ENCODE results near the gene ARTN.
A peak's percentile ranks its signal among the peaks of the same experiment; 100 is the strongest.

ARTN gene

GRCh38 chr1:43924516-43924915, 9.1 kb upstream of the ARTN start:
- DNase-seq (ENCODE audit: low spot score) = no peak

- no peak for DNase-seq (ENCODE audit: low spot score)
These were observed 7.8 kb upstream of the ARTN start for GRCh38 chr1:43925846-43926245.

GRCh38 chr1:43930168-43930948, 3.2 kb upstream of the ARTN start:
- no peak for DNase-seq (ENCODE audit: low spot score)

- no peak for DNase-seq (ENCODE audit: low spot score)
These were observed 2.7 kb upstream of the ARTN start for GRCh38 chr1:43930949-43931275.

- no peak for DNase-seq (ENCODE audit: low spot score)
These were observed 1.6 kb upstream of the ARTN start for GRCh38 chr1:43931711-43932660.

GRCh38 chr1:43932786-43933385, 715 bp upstream of the ARTN start:
- no peak for DNase-seq (ENCODE audit: low spot score)

GRCh38 chr1:43934101-43934985, 742 bp downstream of the ARTN start:
- no peak for DNase-seq (ENCODE audit: low spot score)

GRCh38 chr1:43934986-43935324, 1.4 kb downstream of the ARTN start:
- DNase-seq (ENCODE audit: low spot score) = no peak

GRCh38 chr1:43935711-43936427, 2.3 kb downstream of the ARTN start:
- no peak for DNase-seq (ENCODE audit: low spot score)

GRCh38 chr1:43936431-43937151, 3.0 kb downstream of the ARTN start:
- DNase-seq (ENCODE audit: low spot score) = no peak

GRCh38 chr1:43937179-43937865, 3.7 kb downstream of the ARTN start:
- DNase-seq (ENCODE audit: low spot score) = no peak

- DNase-seq (ENCODE audit: low spot score) = no peak
These were observed 4.8 kb downstream of the ARTN start for GRCh38 chr1:43938383-43938782.

- DNase-seq (ENCODE audit: low spot score) = no peak
These were observed 5.4 kb downstream of the ARTN start for GRCh38 chr1:43938892-43939587.

- no peak for DNase-seq (ENCODE audit: low spot score)
These were observed 8.8 kb downstream of the ARTN start for GRCh38 chr1:43942411-43942810.

- DNase-seq (ENCODE audit: low spot score) = no peak
These were observed 11.3 kb downstream of the ARTN start for GRCh38 chr1:43944860-43945259.

GRCh38 chr1:43945674-43946235, 12.2 kb downstream of the ARTN start:
- no peak for DNase-seq (ENCODE audit: low spot score)

- DNase-seq (ENCODE audit: low spot score) = peak; percentile 98
These were observed 12.8 kb downstream of the ARTN start, which contains the start of gene IPO13 for GRCh38 chr1:43946236-43947060. Gene IPO13 (plus strand): TSS chr1:43946950. CDS start chr1:43947601, 651 bp downstream.
